ENCODE data around the gene TMTC1. TPM values are rescaled to one million over a fixed set of nuclear protein-coding genes. Genes with fewer than 3 reads are reported as not detected.

Gene TMTC1
- total and polyA plus RNA-seq, 2 of the 8 experiments (the other 6 are each of a cell fraction or from before 2014, with no cell fraction given), result 15.4 to 20.8 TPM

DNA sequence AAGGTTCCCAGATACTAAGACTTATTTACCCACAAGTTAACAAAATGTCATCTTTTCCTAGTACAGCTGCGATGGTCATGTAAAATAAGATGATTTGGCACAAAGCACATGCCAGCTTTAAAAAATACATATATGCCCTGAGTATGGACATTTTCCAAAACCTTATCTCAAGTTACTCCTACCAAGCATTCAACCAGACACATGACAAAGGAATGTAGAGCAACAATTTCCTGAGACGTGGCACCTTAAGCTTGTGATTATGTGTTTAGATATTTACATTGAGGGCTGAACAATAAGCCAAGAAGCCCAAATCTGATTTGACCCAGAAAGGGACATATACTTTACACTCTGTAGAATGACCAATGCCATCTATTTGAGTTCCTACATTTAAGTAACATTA is 261.8 kb downstream of the TMTC1 start:
- H3K56ac ChIP-seq (replicated peaks; ENCODE audit: insufficient read length, low read depth, low read length), result no peak overlapping the region
- no peak overlapping the region for H3K4me3 ChIP-seq (ENCODE audit: extremely low read depth in 1 of 4, insufficient read depth in 2 of 4, low read depth in 3 of 4, low read length in 4 of 4)
- H3K4me2 ChIP-seq (ENCODE audit: insufficient read depth in 1 of 2, low read depth in 2 of 2, low read length in 2 of 2), result no peak overlapping the region
- no peak overlapping the region for H2BK12ac ChIP-seq (ENCODE audit: low read depth, low read length)
- H2AK5ac ChIP-seq (ENCODE audit: low read depth, low read length), result no peak overlapping the region
- H2BK120ac ChIP-seq (replicated peaks; ENCODE audit: low read depth, low read length), result no peak overlapping the region
- no peaks in the 10 kb centered on the region for H3K9me3 ChIP-seq (ENCODE audit: insufficient read depth in 2 of 2, low read depth in 1 of 2, low read length in 1 of 2)
- H2BK15ac ChIP-seq (ENCODE audit: low read length), result no peak overlapping the region
- H4K91ac ChIP-seq (replicated peaks; ENCODE audit: insufficient read length, low read length), result no peak overlapping the region
- H3K9ac ChIP-seq (replicated peaks in 1 of 4; ENCODE audit: extremely low read depth in 1 of 4, low read depth in 3 of 4, low read length in 3 of 4), result no peak overlapping the region
- H2BK20ac ChIP-seq (ENCODE audit: low read length), result no peak overlapping the region
- TF ChIP-seq, protein P1, sequence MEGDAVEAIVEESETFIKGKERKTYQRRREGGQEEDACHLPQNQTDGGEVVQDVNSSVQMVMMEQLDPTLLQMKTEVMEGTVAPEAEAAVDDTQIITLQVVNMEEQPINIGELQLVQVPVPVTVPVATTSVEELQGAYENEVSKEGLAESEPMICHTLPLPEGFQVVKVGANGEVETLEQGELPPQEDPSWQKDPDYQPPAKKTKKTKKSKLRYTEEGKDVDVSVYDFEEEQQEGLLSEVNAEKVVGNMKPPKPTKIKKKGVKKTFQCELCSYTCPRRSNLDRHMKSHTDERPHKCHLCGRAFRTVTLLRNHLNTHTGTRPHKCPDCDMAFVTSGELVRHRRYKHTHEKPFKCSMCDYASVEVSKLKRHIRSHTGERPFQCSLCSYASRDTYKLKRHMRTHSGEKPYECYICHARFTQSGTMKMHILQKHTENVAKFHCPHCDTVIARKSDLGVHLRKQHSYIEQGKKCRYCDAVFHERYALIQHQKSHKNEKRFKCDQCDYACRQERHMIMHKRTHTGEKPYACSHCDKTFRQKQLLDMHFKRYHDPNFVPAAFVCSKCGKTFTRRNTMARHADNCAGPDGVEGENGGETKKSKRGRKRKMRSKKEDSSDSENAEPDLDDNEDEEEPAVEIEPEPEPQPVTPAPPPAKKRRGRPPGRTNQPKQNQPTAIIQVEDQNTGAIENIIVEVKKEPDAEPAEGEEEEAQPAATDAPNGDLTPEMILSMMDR (IDR thresholded peaks at IDR 0.05; ENCODE audit: control extremely low read depth in 1 of 3, insufficient read depth in 1 of 3, low read depth in 1 of 3, low read length in 3 of 3), result no peak
- no peak for TF ChIP-seq BRCA1 (IDR thresholded peaks at IDR 0.05; ENCODE audit: low read depth, low read length)
- TF ChIP-seq SAP30 (IDR thresholded peaks at IDR 0.05; ENCODE audit: insufficient read depth, insufficient replicate concordance, low read length), result no peak
- WGBS, 2 experiments (ENCODE audit: extremely low coverage in 1 of 2, insufficient coverage in 1 of 2, insufficient read length in 1 of 2, insufficient replicate concordance in 2 of 2, low coverage in 1 of 2, low lambda C conversion rate in 2 of 2, missing lambda C conversion rate in 1 of 2), result 97% methylated on average over 2 of the region's 2 CpGs; no CpG with 5 or more reads in 1 of the 2 experiments
- no peak overlapping the region for H2BK5ac ChIP-seq (ENCODE audit: low read depth, low read length)
- no peaks in the 10 kb centered on the region for H3K23me2 ChIP-seq (ENCODE audit: low read depth, low read length)
- no peak overlapping the region for H2AFZ ChIP-seq (ENCODE audit: low read length)
- peaks cover 0 to 6% (median 0%) of the 10 kb centered on the region in 4 experiments; a peak in 2 of 8 replicates for H3K36me3 ChIP-seq (ENCODE audit: control insufficient read depth in 2 of 4, insufficient read depth in 4 of 4, low read length in 3 of 4)
- no peak overlapping the region for H3K4ac ChIP-seq (replicated peaks; ENCODE audit: insufficient read length, low read depth, low read length)
- no peaks in the 10 kb centered on the region for H3K4me1 ChIP-seq (replicated peaks in 1 of 4; ENCODE audit: control insufficient read depth in 3 of 4, insufficient read depth in 4 of 4, low read length in 3 of 4)
- H3K27me3 ChIP-seq (replicated peaks in 1 of 4; ENCODE audit: control insufficient read depth in 3 of 4, extremely low read depth in 1 of 4, insufficient read depth in 3 of 4, low read length in 3 of 4), result no peaks in the 10 kb centered on the region
- no peak for DNase-seq (ENCODE audit: low read depth in 1 of 2, low spot score in 2 of 2)
- no peaks in the 10 kb centered on the region for H3K79me2 ChIP-seq (ENCODE audit: control insufficient read depth in 1 of 2, insufficient read depth in 2 of 2, low read length in 2 of 2)
- ChIA-PET CTCF (ENCODE audit: partially characterized antibody) (interaction anchor here (1.4 to 4.3 kb wide), 5 partner anchors 15 to 380 kb away, joined by 3 to 25 read pairs (median 4); no protein-coding TSS in a partner anchor), POLR2A (ENCODE audit: partially characterized antibody) (no interaction called here)
- no peaks in the 10 kb centered on the region for H4K20me1 ChIP-seq (replicated peaks in 1 of 2; ENCODE audit: control insufficient read depth in 1 of 2, insufficient read depth in 2 of 2, low read length in 2 of 2)
- no peak overlapping the region for H3K27ac ChIP-seq (ENCODE audit: low read depth, low read length)
- H3K23ac ChIP-seq (ENCODE audit: insufficient read length), result no peak overlapping the region
- H4K5ac ChIP-seq (ENCODE audit: insufficient read length, low read depth, low read length), result no peak overlapping the region
- no peaks in the 10 kb centered on the region for H3K79me1 ChIP-seq (ENCODE audit: low read depth, low read length)
- no peak overlapping the region for H3K18ac ChIP-seq (ENCODE audit: extremely low read depth, low read length)
- no peak overlapping the region for H3K14ac ChIP-seq (ENCODE audit: insufficient read length)
- no peak for FAIRE-seq
- H4K8ac ChIP-seq (ENCODE audit: extremely low read depth, insufficient read depth, low read length), result no peak overlapping the region
